Breast epithelium (tissue), 3 donors: ENCODE data around the gene CEACAM5.
"Not testable (repeated sequence)": the region's sequence is repeated elsewhere in the genome, so short reads cannot be mapped to it uniquely, and the experiment has no call there.

Experiments
- POLR2A ChIP-seq: fragments of 450-650 bp; IDR thresholded peaks from one replicate; pipeline ENCODE4 v1.6.1; 2016; ENCODE audit warnings: antibody characterized with exemption, mild to moderate bottlenecking, moderate library complexity
- TF ChIP-seq, protein P1 (sequence below), 3 donors: fragments of 450-650 bp; IDR thresholded peaks; one replicate each; pipeline ENCODE4 v1.5.1; 2016 to 2017; ENCODE audit warnings: antibody characterized with exemption in 3 of 3, mild to moderate bottlenecking in 3 of 3, moderate library complexity in 3 of 3

DNA sequence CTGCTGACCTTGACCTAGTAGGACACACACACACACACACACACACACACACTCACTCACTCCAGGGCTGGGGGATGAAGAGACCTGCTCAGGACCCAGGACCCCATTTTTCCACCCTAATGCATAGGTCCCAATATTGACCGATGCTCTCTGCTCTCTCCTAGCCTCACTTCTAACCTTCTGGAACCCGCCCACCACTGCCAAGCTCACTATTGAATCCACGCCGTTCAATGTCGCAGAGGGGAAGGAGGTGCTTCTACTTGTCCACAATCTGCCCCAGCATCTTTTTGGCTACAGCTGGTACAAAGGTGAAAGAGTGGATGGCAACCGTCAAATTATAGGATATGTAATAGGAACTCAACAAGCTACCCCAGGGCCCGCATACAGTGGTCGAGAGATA is 1.1 kb downstream of the CEACAM5 start:
- not testable (repeated sequence) for TF ChIP-seq POLR2A
- TF ChIP-seq, protein P1, sequence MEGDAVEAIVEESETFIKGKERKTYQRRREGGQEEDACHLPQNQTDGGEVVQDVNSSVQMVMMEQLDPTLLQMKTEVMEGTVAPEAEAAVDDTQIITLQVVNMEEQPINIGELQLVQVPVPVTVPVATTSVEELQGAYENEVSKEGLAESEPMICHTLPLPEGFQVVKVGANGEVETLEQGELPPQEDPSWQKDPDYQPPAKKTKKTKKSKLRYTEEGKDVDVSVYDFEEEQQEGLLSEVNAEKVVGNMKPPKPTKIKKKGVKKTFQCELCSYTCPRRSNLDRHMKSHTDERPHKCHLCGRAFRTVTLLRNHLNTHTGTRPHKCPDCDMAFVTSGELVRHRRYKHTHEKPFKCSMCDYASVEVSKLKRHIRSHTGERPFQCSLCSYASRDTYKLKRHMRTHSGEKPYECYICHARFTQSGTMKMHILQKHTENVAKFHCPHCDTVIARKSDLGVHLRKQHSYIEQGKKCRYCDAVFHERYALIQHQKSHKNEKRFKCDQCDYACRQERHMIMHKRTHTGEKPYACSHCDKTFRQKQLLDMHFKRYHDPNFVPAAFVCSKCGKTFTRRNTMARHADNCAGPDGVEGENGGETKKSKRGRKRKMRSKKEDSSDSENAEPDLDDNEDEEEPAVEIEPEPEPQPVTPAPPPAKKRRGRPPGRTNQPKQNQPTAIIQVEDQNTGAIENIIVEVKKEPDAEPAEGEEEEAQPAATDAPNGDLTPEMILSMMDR (IDR thresholded peaks at IDR 0.05), result not testable (repeated sequence)
